IMR-90 (cell line): ENCODE data around the gene PRKN.

ENCODE experiments used
- BHLHE40 ChIP-seq: fragments of 150-350 bp; IDR thresholded peaks from 2 replicates; pipeline ENCODE4 v1.6.1; 2016; ENCODE audit warnings: mild to moderate bottlenecking, low read depth, low read length
- CEBPB ChIP-seq: IDR thresholded peaks from 2 replicates; pipeline ENCODE4 v1.6.1; 2012; ENCODE audit warnings: low read depth, low read length, improper control_type of control experiment
- FOS ChIP-seq: fragments of 150-350 bp; IDR thresholded peaks from 2 replicates; pipeline ENCODE4 v1.6.1; 2016; ENCODE audit warnings: low read depth, low read length
- MAFK ChIP-seq: IDR thresholded peaks from 2 replicates; pipeline ENCODE4 v1.6.1; 2012; ENCODE audit warnings: low read depth, low read length, improper control_type of control experiment
- POLR2A ChIP-seq: IDR thresholded peaks from 2 replicates; pipeline ENCODE4 v1.6.1; 2012; ENCODE audit warnings: mild to moderate bottlenecking, low read depth, low read length
- RAD21 ChIP-seq: IDR thresholded peaks from 2 replicates; pipeline ENCODE4 v1.6.1; 2012; ENCODE audit warnings: low read length, improper control_type of control experiment
- RCOR1 ChIP-seq: IDR thresholded peaks from 2 replicates; pipeline ENCODE4 v1.6.1; 2012; ENCODE audit warnings: mild to moderate bottlenecking, low read length, improper control_type of control experiment; ENCODE audit not compliant: insufficient replicate concordance
- RFX5 ChIP-seq: IDR thresholded peaks from 2 replicates; pipeline ENCODE4 v1.8.0; 2012; ENCODE audit warnings: low read depth, mild to moderate bottlenecking, low read length, moderate library complexity
- SMC3 ChIP-seq: fragments of 150-350 bp; IDR thresholded peaks from 2 replicates; pipeline ENCODE4 v1.6.1; 2016; ENCODE audit warnings: low read depth, mild to moderate bottlenecking, antibody characterized with exemption, low read length, moderate library complexity
- TF ChIP-seq, protein P1 (sequence below): conservative IDR thresholded peaks from 2 replicates; pipeline ENCODE4 v1.5.1; 2012; ENCODE audit warnings: mild to moderate bottlenecking, low read depth, low read length, improper control_type of control experiment
- TF ChIP-seq, protein P2 (sequence below): fragments of 150-350 bp; IDR thresholded peaks from 2 replicates; pipeline ENCODE4 v1.6.1; 2017; ENCODE audit warnings: mild to moderate bottlenecking, antibody characterized with exemption, low read length, low read depth
- TF ChIP-seq, protein P3 (sequence below): fragments of 150-350 bp; IDR thresholded peaks from 2 replicates; pipeline ENCODE4 v1.6.1; 2016; ENCODE audit warnings: low read depth, mild to moderate bottlenecking, low read length, moderate library complexity, borderline replicate concordance

DNA sequence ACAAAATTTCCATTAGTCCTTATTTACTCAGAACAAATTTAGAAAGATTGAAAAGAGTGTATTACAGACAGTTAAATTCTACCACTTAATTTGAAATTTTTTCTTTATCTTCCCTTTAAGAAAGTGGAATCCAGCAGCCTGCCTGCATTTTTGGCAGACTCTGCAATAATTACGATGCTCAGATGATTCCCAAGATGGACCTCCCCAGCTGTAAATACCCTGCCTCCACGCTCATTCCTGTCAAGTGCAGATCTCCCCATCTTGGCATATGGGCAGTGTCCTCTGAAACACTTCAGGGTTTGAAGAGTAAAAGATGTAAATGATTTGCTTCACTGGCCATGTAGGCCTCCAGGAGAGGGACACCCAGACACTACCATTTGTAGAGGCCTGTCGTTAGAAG, 471.2 kb downstream of the PRKN start:
- TF ChIP-seq, protein P1, sequence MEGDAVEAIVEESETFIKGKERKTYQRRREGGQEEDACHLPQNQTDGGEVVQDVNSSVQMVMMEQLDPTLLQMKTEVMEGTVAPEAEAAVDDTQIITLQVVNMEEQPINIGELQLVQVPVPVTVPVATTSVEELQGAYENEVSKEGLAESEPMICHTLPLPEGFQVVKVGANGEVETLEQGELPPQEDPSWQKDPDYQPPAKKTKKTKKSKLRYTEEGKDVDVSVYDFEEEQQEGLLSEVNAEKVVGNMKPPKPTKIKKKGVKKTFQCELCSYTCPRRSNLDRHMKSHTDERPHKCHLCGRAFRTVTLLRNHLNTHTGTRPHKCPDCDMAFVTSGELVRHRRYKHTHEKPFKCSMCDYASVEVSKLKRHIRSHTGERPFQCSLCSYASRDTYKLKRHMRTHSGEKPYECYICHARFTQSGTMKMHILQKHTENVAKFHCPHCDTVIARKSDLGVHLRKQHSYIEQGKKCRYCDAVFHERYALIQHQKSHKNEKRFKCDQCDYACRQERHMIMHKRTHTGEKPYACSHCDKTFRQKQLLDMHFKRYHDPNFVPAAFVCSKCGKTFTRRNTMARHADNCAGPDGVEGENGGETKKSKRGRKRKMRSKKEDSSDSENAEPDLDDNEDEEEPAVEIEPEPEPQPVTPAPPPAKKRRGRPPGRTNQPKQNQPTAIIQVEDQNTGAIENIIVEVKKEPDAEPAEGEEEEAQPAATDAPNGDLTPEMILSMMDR = no peak
- TF ChIP-seq CEBPB (no peak), MAFK (no peak), POLR2A (no peak), RCOR1 (no peak), RAD21 (no peak), SMC3 (no peak), FOS (no peak), BHLHE40 (no peak), RFX5 (no peak)
- TF ChIP-seq, protein P2, sequence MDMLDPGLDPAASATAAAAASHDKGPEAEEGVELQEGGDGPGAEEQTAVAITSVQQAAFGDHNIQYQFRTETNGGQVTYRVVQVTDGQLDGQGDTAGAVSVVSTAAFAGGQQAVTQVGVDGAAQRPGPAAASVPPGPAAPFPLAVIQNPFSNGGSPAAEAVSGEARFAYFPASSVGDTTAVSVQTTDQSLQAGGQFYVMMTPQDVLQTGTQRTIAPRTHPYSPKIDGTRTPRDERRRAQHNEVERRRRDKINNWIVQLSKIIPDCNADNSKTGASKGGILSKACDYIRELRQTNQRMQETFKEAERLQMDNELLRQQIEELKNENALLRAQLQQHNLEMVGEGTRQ = no peak
- TF ChIP-seq, protein P3, sequence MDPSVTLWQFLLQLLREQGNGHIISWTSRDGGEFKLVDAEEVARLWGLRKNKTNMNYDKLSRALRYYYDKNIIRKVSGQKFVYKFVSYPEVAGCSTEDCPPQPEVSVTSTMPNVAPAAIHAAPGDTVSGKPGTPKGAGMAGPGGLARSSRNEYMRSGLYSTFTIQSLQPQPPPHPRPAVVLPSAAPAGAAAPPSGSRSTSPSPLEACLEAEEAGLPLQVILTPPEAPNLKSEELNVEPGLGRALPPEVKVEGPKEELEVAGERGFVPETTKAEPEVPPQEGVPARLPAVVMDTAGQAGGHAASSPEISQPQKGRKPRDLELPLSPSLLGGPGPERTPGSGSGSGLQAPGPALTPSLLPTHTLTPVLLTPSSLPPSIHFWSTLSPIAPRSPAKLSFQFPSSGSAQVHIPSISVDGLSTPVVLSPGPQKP = no peak
